Smooth muscle cell of trachea (primary cell): ENCODE data around the gene PPP1R12B. TPM values are rescaled to one million over a fixed set of nuclear protein-coding genes. Genes with fewer than 3 reads are reported as not detected.

Source experiments
- total RNA-seq: library from RNA; depleted of rRNA; stranded (reverse); fragments of >200 nt; gene quantifications from 2 replicates; pipeline ENCODE4 v1.2.1, GENCODE V29; 2014

The PPP1R12B gene
- 19.2 and 22.3 TPM in 2 replicates for total RNA-seq

GRCh38 chr1:202348509-202349205 is at the start of gene PPP1R12B:
Gene PPP1R12B, plus strand, starts transcription at chr1:202348699. Its CDS starts 153 bp downstream, at chr1:202348852.

Other genes with a start within 250 kb of the PPP1R12B start
- gene GPR37L1, start 225.8 kb upstream of the PPP1R12B start, total RNA-seq, result not detected in 2 replicates
- gene ARL8A, start 204.0 kb upstream of the PPP1R12B start, total RNA-seq, result 17.0 and 27.1 TPM in 2 replicates
- not detected in 2 replicates for gene PTPN7, start 188.1 kb upstream of the PPP1R12B start, total RNA-seq
- gene LGR6, start 154.9 kb upstream of the PPP1R12B start, total RNA-seq, result not detected in 2 replicates
- gene UBE2T, start 6.8 kb upstream of the PPP1R12B start, total RNA-seq, result 5.3 and 51.3 TPM in 2 replicates